NCI-H187 treated with DMSO at 0.1 percent for 48 hours (cell line): ENCODE measurements around the gene ABTB1.

Source experiments
- DNase-seq: peaks from one replicate; lab custom pipeline; 2025; lab: John Stamatoyannopoulos, UW

Gene ABTB1

DNA sequence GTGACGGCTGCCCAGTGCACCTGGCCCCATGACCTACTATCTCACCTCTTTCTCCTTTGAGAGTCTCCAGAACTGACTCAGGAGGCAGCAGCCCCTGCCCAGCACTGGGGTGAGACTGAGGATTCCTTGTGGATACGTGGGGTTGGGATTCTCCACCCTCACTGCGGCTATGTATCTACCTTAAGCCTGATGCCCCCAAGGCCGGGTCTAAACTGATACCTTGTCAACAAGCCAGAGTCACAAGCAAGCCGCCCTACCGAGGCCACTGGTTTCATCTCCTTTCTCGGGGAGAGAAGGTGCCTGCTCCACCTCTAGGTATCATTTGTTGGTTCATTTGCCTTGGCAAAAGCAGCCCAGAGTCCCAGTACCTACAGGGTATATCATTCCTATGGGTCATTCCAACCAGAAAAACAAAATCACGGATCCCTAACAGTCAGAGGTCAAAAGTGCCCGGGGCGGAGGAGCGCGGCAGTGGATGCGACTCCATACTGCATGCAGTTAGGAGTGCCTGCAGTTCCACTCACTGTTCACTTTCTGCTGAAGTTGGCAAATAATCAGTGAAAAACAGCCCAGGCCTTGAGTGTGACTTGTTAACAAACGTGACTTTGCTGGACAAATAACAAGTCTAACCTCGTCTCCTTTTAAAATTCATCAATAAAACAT, 47.5 kb downstream of the ABTB1 start:
- no peak for DNase-seq

DNA sequence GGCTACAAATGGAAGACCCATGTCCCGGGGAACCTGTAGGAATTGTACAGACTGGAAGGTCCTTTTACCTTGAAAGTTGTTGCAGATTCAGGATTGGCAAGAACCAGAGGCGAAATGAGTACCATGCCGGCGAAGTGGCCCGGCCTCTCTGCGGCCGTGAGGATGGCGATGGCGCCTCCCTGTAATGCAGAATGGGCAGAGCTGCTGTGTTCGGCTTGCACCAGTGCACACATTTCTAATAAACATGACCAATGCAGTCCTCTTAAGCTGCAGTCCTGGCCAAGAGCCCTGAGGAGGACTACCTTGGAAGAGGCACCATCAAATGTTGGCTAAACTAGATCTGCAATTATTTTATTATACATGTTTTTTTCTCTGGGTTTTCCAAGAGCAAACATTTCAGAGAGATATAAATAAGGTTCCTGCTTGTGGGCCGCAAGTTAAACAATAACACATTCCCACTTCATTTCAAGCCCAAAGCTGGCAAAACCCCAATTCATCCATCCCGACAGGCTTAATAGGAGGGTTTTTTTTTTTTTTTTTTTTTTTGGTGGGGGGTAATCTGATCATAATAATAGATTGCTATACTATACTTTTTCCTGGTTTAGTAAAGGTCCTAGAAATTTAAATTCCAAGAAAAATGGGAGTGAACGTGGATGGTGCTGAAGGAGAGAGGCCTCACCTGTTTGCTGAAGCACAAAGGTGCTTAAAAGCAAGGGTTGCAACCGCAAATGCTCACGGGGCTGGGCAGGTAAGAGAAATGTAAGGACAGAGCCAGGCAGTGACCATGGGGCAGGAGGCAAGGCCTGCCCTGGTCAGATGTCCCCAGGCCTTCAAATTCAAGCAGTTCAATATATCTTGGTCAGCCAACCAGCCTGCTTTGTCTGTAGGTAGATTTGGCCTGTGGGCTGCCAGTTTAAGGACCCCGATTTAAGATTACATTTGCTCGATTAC, 48.5 kb downstream of the ABTB1 start:
- DNase-seq: no peak

DNA sequence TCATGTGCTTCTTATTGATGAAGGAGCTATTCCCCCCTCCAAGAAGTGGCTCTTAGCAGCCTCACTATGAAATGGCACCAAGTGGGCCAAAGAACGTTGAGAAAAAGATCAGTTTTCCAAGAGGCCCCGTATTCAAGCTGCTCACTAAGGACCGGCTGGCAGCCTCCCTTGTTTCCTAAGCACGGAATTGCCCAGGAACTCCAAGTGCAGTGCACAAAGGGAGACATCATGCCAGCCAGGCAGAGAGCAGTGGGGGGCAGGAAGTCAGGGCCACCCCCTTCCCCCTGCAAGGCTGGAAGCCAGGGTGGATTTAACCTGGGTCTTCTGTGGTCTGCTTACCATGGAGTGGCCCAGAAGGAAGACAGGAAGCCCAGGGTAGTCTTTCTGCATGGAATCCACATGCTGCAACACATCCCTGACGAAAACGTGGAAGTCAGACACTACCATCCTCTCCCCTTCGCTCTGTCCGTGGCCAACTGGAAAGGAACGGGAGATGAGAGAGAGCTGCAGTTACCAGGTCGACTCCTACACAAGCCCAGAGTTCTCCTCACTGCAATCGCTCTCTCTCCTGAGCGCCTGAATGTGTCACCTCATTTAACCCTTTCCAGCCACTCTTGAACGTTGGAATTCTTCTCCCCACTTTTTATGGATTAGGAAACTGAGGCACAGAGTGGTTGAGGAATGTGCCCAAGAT, 49.5 kb downstream of the ABTB1 start:
- no peak for DNase-seq

- no peak for DNase-seq
Observed at GRCh38 chr3:127723011-127723567, 50.3 kb downstream of the ABTB1 start.

GRCh38 chr3:127726894-127727293, 54.1 kb downstream of the ABTB1 start:
- DNase-seq: no peak

DNA sequence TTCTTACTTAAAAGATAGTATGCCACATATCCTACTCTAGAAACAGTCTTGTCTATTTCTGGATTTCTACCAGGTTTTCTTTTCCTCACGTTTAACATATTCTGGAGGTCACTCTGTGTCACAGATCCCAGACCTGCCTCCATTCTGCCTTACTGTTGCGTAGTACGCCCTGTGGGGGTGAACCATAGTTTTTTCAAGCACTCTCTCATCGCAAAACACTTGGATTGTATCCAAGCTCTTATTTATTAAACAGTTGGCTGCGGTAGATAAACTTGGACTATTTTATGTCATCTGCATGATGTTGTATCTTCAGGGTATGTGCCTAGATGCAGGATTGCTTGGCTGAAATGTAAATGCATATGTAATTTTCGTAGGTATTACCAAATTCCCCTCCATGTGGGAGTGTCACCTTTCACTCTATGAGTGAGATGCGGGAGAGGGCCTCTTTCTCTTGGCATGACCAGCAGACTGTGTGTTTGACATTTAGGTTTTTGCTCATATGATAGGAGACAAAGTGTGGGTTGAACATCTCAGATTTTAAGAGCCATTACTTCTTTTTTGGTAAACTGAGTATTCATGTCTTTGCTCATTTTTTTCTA, 55.8 kb downstream of the ABTB1 start:
- DNase-seq: no peak

- no peak for DNase-seq
Observed at GRCh38 chr3:127729556-127730056, 56.9 kb downstream of the ABTB1 start.

DNA sequence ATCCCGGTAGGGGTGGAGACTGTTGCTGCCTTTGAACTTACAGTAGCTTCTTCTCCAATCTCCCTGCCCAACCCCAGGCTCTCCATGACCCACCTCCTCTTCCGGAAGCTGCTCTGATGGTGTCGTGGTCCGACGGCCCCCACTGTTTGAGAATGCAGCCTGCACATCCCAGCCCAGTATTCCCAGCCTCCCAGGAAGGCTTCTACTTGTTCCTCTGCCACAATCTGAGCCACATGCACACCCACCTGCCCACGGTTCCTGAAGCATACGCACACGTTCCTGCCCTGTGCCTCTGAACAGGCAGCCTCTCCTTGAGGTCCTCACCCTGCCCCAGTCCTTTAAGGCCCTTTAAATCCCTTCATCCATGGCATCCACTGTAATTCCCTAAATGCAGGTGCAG, 57.4 kb downstream of the ABTB1 start:
- no peak for DNase-seq
